Effector CD4-positive, alpha-beta T cell (primary cell): ENCODE measurements around the gene KCNV2. TPM values are rescaled to one million over a fixed set of nuclear protein-coding genes. Genes with fewer than 3 reads are reported as not detected.
"Not testable (repeated sequence)": the region's sequence is repeated elsewhere in the genome, so short reads cannot be mapped to it uniquely, and the experiment has no call there.

ENCODE experiments used
- DNase-seq: peaks from one replicate; pipeline ENCODE4 v3.0.0-alpha.2; 2020
- total RNA-seq: gene quantifications from one replicate; lab custom pipeline; 2026; lab: John Stamatoyannopoulos, UW

Gene KCNV2
- not detected for total RNA-seq

GRCh38 chr9:2717385-2717784 is at the start of gene KCNV2:
KCNV2 (plus strand) TSS chr9:2717510; CDS start chr9:2717740, 230 bp downstream.
- no peak for DNase-seq

GRCh38 chr9:2673161-2673560 is 44.1 kb upstream of the KCNV2 start:
- DNase-seq = no peak

DNA sequence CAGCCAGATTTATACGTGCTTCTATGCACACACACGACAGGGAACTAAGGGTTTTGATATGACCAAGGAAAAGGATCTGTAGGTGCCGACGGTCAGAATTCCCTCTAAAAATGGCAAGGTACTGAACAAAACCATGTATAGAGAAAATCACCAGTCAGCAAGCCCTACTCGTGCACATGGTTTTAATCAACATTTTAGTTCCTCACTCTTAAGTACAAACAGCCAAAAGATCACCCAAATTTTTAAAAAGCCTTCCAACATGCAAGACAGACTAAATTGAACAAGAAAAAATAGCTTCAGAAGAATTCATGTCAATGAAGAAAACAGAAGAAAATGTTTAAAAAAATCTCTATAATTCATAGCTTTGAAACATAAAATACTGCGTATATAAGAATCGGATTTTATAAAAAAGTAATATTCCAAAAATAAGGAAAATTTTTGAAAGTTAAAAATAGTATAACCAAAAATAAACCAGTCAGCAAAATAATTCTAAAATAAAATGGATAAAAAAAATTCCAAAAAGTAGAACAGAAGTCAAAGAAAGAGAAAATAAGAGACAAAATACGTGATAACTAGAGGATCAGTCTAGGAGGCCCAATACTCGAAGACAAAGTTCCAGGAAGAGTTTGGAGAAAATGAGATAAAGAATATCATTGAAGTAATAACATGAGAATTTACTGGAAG is 43.0 kb upstream of the KCNV2 start:
- DNase-seq = no peak

GRCh38 chr9:2675834-2676233 is 41.5 kb upstream of the KCNV2 start:
- no peak for DNase-seq

DNA sequence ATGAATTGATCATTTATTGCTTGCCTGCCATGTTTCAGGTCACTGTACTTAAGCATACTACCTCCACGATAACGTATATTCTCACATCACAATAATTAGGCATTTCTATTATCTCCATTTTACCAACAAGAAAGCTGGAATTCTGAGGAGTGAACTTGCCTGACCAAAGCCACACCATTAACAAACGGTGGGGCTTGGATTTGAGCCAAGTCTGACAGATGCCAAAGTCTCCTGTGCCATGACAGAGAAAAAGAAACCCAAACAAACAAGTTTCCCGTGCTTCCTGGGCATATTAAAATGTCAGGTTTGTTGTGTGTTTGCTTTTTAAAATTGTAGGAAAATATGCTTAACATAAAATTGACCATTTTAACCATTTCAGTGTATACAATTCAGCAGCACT is 40.8 kb upstream of the KCNV2 start:
- DNase-seq = no peak

- DNase-seq = no peak
These were observed 39.1 kb upstream of the KCNV2 start for GRCh38 chr9:2677915-2678889.

GRCh38 chr9:2679011-2679410 is 38.3 kb upstream of the KCNV2 start:
- no peak for DNase-seq

GRCh38 chr9:2681981-2682380 is 35.3 kb upstream of the KCNV2 start:
- no peak for DNase-seq

GRCh38 chr9:2686911-2687310 is 30.4 kb upstream of the KCNV2 start:
- DNase-seq = no peak

DNA sequence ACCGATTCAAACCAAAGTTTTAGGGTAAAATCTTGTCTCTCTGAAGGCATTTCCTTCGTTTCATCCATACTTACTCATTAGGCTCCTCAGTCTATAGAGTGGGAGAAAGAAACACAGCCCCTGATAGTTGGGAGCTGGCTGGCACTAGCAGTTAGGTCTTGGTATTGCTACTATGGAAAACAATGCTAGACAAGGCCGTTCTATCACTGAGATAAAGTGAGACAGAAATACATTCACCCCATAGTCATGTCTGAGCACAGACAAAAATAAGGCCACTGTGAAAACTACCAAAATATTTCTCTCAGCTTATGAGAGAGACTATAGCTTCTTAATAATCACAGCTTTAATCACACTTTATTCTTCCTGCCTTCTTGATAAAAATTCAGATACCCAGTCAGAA is 28.7 kb upstream of the KCNV2 start:
- DNase-seq = no peak

GRCh38 chr9:2691212-2691611 is 26.1 kb upstream of the KCNV2 start:
- no peak for DNase-seq

DNA sequence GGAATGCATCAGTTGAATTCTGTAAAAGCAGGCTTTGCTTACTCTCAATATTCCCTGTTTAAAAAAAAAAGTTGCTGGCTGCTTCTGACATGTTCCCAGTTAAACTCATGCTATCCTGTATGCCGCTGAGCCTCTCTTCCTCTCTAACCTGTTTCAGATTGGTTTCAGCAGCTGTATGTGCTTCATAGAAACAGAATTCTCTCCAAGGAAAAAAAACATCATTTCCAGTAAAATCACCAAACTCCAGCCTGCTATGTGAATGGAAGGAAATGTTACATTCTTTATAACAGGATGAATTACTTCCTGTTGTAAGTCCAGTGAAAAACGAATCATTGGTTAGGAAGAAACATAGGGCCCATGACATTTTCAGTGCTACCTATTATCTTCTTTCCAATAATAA is 25.7 kb upstream of the KCNV2 start:
- DNase-seq = no peak

- DNase-seq = no peak
These were observed 24.3 kb upstream of the KCNV2 start for GRCh38 chr9:2693056-2693455.

- DNase-seq = no peak
These were observed 19.8 kb upstream of the KCNV2 start for GRCh38 chr9:2697492-2697891.

DNA sequence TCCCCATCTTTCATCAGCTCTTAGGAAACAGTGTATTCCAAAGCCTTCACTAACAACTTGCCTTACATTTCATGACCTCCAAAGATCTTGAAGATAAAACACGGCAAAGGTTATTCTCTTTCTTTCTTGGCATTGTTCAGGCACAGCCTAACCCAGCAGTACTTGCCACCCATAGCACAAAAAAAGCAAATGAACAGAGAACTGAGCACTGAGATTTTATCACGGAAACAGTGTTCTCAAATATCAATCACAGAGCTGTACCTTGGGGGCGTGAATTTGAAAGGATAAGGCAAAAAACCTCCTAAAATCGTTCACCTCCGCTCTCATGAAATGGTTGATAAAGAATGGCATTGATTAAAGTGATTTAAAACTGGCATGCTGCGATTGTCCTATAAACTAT is 16.9 kb upstream of the KCNV2 start:
- DNase-seq = no peak

GRCh38 chr9:2700909-2701550 is 16.3 kb upstream of the KCNV2 start:
- no peak for DNase-seq

GRCh38 chr9:2704504-2704903 is 12.8 kb upstream of the KCNV2 start:
- DNase-seq = no peak

- DNase-seq = not testable (repeated sequence)
These were observed 10.1 kb upstream of the KCNV2 start for GRCh38 chr9:2707256-2707655.

DNA sequence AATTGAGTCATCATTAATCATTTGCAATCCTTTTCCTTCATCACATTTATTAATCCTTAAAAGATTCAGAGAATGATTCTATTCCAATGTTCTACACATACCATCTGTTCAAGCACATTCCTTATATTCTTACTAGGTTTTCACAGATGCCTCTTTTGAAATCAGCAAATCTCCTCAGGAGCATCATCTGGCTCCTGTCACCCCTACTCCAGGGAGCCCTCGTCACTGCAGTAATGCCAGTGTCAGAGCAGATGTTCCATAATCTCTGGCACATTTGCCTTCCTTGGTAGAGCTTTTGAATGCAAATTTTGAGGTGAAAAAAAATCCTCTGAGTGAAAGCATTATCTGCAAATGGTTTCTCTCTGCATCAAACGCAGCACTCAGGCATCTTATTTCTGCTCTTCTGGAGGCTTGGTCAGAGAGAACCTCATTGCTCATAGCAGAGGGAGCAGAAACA is 7.6 kb upstream of the KCNV2 start:
- DNase-seq = no peak

DNA sequence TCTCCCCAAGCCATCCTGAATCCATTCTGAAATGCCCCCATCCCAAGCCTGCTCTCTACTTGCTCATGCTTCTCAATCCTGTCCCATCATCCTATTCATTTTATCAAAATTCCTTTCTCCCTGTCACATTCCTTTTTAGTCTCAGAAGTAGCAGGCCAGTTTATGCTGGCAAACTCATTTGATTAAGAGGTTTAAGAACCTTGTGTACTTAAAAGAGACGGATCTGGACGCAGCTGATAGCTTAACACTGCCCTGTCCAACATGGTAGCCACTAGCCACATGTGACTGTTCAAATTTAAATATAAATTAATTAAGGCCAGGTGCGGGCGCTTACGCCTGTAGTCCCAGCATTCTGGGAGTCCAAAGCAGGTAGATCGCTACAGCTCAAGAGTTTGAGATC is 5.6 kb upstream of the KCNV2 start:
- DNase-seq = no peak

DNA sequence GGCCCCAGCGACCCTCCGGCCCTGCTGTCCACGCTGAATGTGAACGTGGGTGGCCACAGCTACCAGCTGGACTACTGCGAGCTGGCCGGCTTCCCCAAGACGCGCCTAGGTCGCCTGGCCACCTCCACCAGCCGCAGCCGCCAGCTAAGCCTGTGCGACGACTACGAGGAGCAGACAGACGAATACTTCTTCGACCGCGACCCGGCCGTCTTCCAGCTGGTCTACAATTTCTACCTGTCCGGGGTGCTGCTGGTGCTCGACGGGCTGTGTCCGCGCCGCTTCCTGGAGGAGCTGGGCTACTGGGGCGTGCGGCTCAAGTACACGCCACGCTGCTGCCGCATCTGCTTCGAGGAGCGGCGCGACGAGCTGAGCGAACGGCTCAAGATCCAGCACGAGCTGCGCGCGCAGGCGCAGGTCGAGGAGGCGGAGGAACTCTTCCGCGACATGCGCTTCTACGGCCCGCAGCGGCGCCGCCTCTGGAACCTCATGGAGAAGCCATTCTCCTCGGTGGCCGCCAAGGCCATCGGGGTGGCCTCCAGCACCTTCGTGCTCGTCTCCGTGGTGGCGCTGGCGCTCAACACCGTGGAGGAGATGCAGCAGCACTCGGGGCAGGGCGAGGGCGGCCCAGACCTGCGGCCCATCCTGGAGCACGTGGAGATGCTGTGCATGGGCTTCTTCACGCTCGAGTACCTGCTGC is 839 bp downstream of the KCNV2 start:
- DNase-seq = no peak

- no peak for DNase-seq
These were observed 1.4 kb downstream of the KCNV2 start for GRCh38 chr9:2718698-2719033.

- no peak for DNase-seq
These were observed 2.9 kb downstream of the KCNV2 start for GRCh38 chr9:2720179-2720654.
